Spleen (tissue), 11 donors: ENCODE results near the gene ZC3H14. TPM values are rescaled to one million over a fixed set of nuclear protein-coding genes. Genes with fewer than 3 reads are reported as not detected.

Source experiments
- DNase-seq: peaks from one replicate; pipeline ENCODE4 v3.0.0-alpha.2; 2020
- H3K27ac ChIP-seq, 8 donors: fragments of 200-600 bp; sonication (generic) in 7 of 8; 1 replicate in 4 of 8; 2 replicates in 4 of 8; pipeline versions ENCODE4 v1.5.0 to v1.8.0; 2016 to 2021; ENCODE audit warnings: inconsistent platforms in 4 of 8, mild to moderate bottlenecking in 4 of 8, moderate library complexity in 1 of 8
- H3K27me3 ChIP-seq, 7 donors: fragments of 200-600 bp; sonication (generic) in 6 of 7; replicated peaks in 1 of 7; 1 replicate in 4 of 7; 2 replicates in 3 of 7; pipeline versions ENCODE4 v1.5.0 to v1.8.0; 2016 to 2021; ENCODE audit warnings: inconsistent platforms in 3 of 7, mild to moderate bottlenecking in 1 of 7
- H3K36me3 ChIP-seq, 6 donors: fragments of 200-600 bp; sonication (generic) in 5 of 6; 1 replicate in 4 of 6; 2 replicates in 2 of 6; pipeline versions ENCODE4 v1.5.0 to v1.8.0; 2016 to 2021; ENCODE audit warnings: inconsistent platforms in 2 of 6
- H3K4me1 ChIP-seq, 6 donors: fragments of 200-600 bp; sonication (generic) in 5 of 6; 1 replicate in 3 of 6; 2 replicates in 3 of 6; pipeline versions ENCODE4 v1.5.0 to v1.8.0; 2016 to 2021; ENCODE audit warnings: inconsistent platforms in 3 of 6
- H3K4me3 ChIP-seq, 8 donors: fragments of 200-600 bp; sonication (generic) in 7 of 8; 1 replicate in 4 of 8; 2 replicates in 4 of 8; pipeline versions ENCODE4 v1.5.0 to v1.8.0; 2016 to 2021; ENCODE audit warnings: inconsistent platforms in 4 of 8, mild to moderate bottlenecking in 4 of 8, moderate library complexity in 2 of 8
- H3K9me3 ChIP-seq, 8 donors: fragments of 200-600 bp; sonication (generic) in 7 of 8; 1 replicate in 4 of 8; 2 replicates in 4 of 8; pipeline versions ENCODE4 v1.5.0 to v1.8.0; 2016 to 2021; ENCODE audit warnings: inconsistent platforms in 4 of 8
- POLR2A ChIP-seq, 3 donors: fragments of 450-650 bp; IDR thresholded peaks; one replicate each; pipeline ENCODE4 v1.5.1; 2017; ENCODE audit warnings: antibody characterized with exemption in 3 of 3, mild to moderate bottlenecking in 1 of 3
- POLR2AphosphoS5 ChIP-seq, 3 donors: sonication (generic); formaldehyde crosslinking; IDR thresholded peaks; one replicate each; pipeline ENCODE4 v1.5.1; 2017; ENCODE audit warnings: antibody characterized with exemption in 3 of 3
- WGBS, 5 donors: extraction: QIAGEN DNeasy Blood & Tissue Kit in 3 of 5; methylation state at CpG; one replicate each; pipeline versions ENCODE4 v1.1.5 to v1.1.7; 2013 to 2018; 5-methylcytosine and 5-hydroxymethylcytosine counted together
- intact Hi-C: fragments of 100-400 bp; cut with DNase I; formaldehyde crosslinking; loops from one replicate; pipeline ENCODE4 v1.15.0; 2023; ENCODE audit warnings: low total_unique reads
- polyA plus RNA-seq, 3 donors: library from polyadenylated mRNA; stranded (reverse); fragments of 200-250 nt; gene quantifications; one replicate each; pipeline ENCODE4 v1.2.1, GENCODE V29; 2013
- total RNA-seq, 7 donors: library from RNA; depleted of rRNA in 3 of 7; stranded (reverse); fragments of >200 nt in 3 of 7; fragmentation: NEBNext Ultra II Directional in 4 of 7; extraction: Animal tissue kit (Norgen Biotek cat#: 25700) in 4 of 7; gene quantifications; one replicate each; pipeline versions ENCODE4 v1.1.0 to v1.2.1, GENCODE V29; 2016 to 2021
- TF ChIP-seq, protein P1 (sequence below), 11 experiments: fragments of 200-600 bp in 7 of 11; fragments of 450-650 bp in 4 of 11; sonication (generic) in 4 of 11; IDR thresholded peaks in 8 of 11; conservative IDR thresholded peaks in 3 of 11; 1 replicate in 7 of 11; 2 replicates in 4 of 11; pipeline versions ENCODE4 v1.4.0 to v1.8.0; 2016 to 2021; ENCODE audit warnings: antibody characterized with exemption in 11 of 11, inconsistent platforms in 4 of 11, mild to moderate bottlenecking in 1 of 11
- donor health status: healthy with polysubstance abuse.
- donor health status: DM: no; HTN: no; CAD: no; lungs with moderate emphysema.
- donor health status: DM: no; HTN: no; CAD: no.
- donor health status: Bipolar disorder and iron deficiency.
- donor health status: healthy.
- donor health status: DM: no; HTN: no; CAD: no.
- donor health status: DM: yes; HTN: yes; CAD: no.

ZC3H14 gene
- total and polyA plus RNA-seq, 10 donors, result 12.6 to 78.5 (median 41.4) TPM

DNA sequence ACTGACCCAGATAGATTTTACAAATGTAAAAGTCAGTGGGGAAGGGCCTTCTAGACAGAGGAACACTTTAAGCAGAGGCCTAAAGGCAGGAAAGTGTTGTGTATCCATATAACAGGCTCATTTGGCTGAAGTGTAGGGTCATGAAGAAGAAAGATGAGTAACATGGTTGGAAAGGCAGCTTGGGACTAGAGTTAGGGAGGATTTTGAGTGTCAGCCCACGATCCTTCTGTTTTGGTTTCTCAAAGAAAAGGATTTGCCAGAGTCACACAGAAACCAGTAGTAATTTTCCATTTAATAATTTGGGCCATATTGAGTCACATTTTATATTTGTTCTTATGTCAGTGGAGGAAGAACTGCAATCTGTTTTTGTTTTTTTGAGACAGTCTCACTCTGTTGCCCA is 76.4 kb downstream of the ZC3H14 start:
- H3K27ac ChIP-seq, result no peak overlapping the region
- no peak for DNase-seq
- H3K4me1 ChIP-seq, result no peaks in the 10 kb centered on the region
- H3K27me3 ChIP-seq, result no peaks in the 10 kb centered on the region
- H3K4me3 ChIP-seq, result no peak overlapping the region
- 68 to 86% (median 77%) methylated on average over 1 of the region's 1 CpG for WGBS, 5 donors
- peaks cover 0 to under 1% (median 0%) of the 10 kb centered on the region in 6 donors for H3K36me3 ChIP-seq
- intact Hi-C loops, result no loop called here
- peaks cover 0 to 22% (median 14%) of the 10 kb centered on the region in 8 donors for H3K9me3 ChIP-seq
- no peak for TF ChIP-seq POLR2AphosphoS5 (IDR thresholded peaks at IDR 0.05)
- no peak for TF ChIP-seq POLR2A (IDR thresholded peaks at IDR 0.05)
- TF ChIP-seq, protein P1, sequence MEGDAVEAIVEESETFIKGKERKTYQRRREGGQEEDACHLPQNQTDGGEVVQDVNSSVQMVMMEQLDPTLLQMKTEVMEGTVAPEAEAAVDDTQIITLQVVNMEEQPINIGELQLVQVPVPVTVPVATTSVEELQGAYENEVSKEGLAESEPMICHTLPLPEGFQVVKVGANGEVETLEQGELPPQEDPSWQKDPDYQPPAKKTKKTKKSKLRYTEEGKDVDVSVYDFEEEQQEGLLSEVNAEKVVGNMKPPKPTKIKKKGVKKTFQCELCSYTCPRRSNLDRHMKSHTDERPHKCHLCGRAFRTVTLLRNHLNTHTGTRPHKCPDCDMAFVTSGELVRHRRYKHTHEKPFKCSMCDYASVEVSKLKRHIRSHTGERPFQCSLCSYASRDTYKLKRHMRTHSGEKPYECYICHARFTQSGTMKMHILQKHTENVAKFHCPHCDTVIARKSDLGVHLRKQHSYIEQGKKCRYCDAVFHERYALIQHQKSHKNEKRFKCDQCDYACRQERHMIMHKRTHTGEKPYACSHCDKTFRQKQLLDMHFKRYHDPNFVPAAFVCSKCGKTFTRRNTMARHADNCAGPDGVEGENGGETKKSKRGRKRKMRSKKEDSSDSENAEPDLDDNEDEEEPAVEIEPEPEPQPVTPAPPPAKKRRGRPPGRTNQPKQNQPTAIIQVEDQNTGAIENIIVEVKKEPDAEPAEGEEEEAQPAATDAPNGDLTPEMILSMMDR (IDR thresholded peaks at IDR 0.05 in 8 of 11, conservative IDR thresholded peaks at IDR 0.05 in 3 of 11), result no peak

DNA sequence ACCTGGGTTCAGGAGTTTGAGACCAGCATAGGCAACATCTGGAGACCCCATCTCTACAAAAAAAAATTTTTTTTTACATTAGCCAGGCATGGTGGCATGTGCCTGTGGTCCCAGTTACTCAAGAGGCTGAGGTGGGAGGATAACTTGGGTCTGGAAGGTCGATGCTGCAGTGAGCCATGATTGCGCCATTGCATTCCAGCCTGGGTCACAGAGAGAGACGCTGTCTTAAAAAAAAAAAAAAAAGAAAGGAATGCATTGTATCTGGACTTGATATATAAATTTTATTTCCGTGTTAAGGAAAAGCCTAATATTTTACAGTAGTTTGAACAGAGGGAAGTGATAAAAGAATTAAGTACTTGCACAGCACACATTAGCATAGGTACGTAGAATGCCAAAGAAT is 97.2 kb downstream of the ZC3H14 start:
- intact Hi-C loops, result no loop called here
- H3K27ac ChIP-seq, result no peak overlapping the region
- TF ChIP-seq POLR2A (IDR thresholded peaks at IDR 0.05), result no peak
- DNase-seq, result no peak
- H3K27me3 ChIP-seq, result no peaks in the 10 kb centered on the region
- peaks cover 0 to 12% (median 0%) of the 10 kb centered on the region in 8 donors for H3K9me3 ChIP-seq
- 84 to 89% (median 86%) methylated on average over 5 of the region's 5 CpGs for WGBS, 5 donors
- H3K36me3 ChIP-seq, result peaks cover 0 to 20% (median 0%) of the 10 kb centered on the region in 6 donors
- H3K4me1 ChIP-seq, result no peaks in the 10 kb centered on the region
- H3K4me3 ChIP-seq, result no peak overlapping the region

DNA sequence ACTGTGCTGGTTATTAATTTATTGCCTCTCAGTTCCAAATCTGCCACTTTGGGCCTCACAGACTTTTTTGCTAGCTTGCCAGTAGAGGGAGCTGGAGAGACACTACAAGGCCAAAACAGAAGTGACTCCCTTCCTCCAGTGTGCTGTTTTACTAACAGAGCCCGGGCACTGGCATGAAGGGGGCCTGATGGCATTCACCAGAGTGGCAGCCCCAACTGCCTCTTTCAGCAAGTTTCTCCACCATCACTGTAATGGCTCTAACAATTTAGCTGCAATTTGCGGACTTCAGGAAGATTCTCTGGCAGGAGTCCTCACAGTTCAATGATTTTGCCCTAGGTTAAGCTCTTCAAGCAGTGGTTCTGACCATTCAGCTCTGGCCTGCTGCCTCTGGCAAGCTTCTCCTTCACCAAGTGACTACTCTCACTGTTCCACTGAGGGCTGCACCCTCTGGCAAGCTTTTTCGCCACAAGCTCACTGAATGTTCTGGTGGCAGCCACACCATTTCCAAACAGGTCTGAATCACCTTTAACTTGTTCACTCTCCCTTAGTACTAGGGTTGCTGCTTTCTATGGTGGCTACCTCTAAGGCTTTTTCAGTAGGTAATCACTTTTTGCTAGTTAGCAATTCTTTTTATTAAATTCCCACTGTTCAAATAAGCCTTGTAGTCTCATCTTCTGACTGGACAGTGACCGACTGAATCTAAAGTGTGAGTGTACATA is 104.9 kb downstream of the ZC3H14 start:
- no peak for DNase-seq
- TF ChIP-seq, protein P1 (IDR thresholded peaks at IDR 0.05 in 8 of 11, conservative IDR thresholded peaks at IDR 0.05 in 3 of 11), result peak; percentile 28 to 81 (median 73)
- TF ChIP-seq POLR2AphosphoS5 (IDR thresholded peaks at IDR 0.05), result no peak
- intact Hi-C loops, result loop anchor here (5.0 kb wide), 1 partner anchor 200 kb away; no protein-coding TSS in a partner anchor
- Histone ChIP-seq H3K36me3 (no peaks in the 10 kb centered on the region), H3K27me3 (no peaks in the 10 kb centered on the region), H3K4me1 (peaks cover 0 to 20% (median 16%) of the 10 kb centered on the region in 6 donors), H3K27ac (peak overlapping the region in 4 of 8 donors; percentile 1 to 45 (median 6)), H3K9me3 (peaks cover 0 to 17% (median 7%) of the 10 kb centered on the region in 8 donors), H3K4me3 (no peak overlapping the region)
- 35 to 48% (median 36%) methylated on average over 4 of the region's 4 CpGs for WGBS, 5 donors

DNA sequence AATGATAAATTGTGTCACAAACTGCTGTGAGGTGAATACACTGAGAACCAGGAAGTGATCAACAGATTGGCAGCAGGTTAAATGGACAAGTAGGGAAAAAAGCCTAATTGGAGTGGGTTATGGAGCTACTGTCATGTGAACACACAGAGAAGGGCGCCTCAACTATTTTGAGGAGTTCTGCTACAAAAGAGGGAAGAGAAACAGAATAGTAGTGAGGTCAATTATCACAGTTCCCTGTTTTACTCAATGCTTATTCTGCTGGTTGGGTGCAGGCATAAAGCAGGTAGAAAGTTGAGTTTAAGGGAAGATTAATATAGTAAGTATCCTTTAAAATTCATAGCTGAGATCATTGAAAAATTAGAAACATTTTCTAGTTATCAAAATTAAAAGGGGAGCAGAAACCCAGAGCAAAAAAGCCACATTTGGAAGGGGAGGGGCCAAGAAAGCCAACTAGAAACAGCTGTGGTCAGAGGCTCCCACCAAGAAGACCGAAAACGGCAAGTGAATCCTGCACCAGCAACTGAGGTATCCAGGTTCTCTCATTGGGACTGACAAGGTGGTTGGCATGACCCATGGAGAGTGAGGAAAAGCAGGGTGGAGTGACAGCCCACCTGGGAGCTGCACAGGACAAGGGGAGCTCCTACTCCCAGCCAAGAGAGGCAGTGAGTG is 105.7 kb downstream of the ZC3H14 start:
- no peaks in the 10 kb centered on the region for H3K27me3 ChIP-seq
- TF ChIP-seq, protein P1 (IDR thresholded peaks at IDR 0.05 in 8 of 11, conservative IDR thresholded peaks at IDR 0.05 in 3 of 11), result no peak
- TF ChIP-seq POLR2AphosphoS5 (IDR thresholded peaks at IDR 0.05) (no peak), POLR2A (IDR thresholded peaks at IDR 0.05) (no peak)
- H3K4me3 ChIP-seq, result no peak overlapping the region
- peaks cover 0 to 20% (median 16%) of the 10 kb centered on the region in 6 donors for H3K4me1 ChIP-seq
- H3K36me3 ChIP-seq, result no peaks in the 10 kb centered on the region
- peaks cover 0 to 17% (median 7%) of the 10 kb centered on the region in 8 donors for H3K9me3 ChIP-seq
- H3K27ac ChIP-seq, result peak overlapping the region in 4 of 8 donors; percentile 1 to 45 (median 6)
- WGBS, 5 donors, result 61 to 78% (median 71%) methylated on average over 3 of the region's 3 CpGs
- intact Hi-C loops, result loop anchor here (5.0 kb wide), 1 partner anchor 199 kb away; no protein-coding TSS in a partner anchor
- DNase-seq, result no peak
